ENCODE data around the gene AKT1S1. TPM values are rescaled to one million over a fixed set of nuclear protein-coding genes. Genes with fewer than 3 reads are reported as not detected.

Gene AKT1S1
- total RNA-seq, 1 experiment from 2014 or later = 42.3 TPM

DNA sequence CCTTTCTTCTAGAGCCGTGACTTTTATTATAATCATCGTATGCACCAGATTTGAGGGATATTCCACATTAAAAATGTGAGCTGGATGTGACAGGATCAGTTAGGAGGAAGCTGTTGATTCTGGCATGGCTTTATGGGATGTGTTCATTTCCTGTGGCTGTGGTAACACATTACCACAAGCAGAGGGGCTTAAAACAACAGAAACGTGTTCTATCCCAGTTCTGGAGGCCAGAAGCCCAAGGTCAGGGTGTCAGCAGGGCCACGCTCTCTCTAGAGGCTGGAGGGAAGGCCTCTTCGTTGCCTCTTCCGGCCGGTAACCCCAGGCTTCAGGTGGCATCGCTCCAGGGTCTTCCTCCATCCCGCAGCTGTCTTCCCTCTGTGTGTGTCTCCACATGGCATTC is 44.6 kb downstream of the AKT1S1 start:
- intact Hi-C loops (cut with micrococcal nuclease) = no loop called here
- Histone ChIP-seq H4K20me1 (ENCODE audit: low read length) (no peaks in the 10 kb centered on the region), H3K36me3 (ENCODE audit: low read depth, low read length) (peaks cover 26% of the 10 kb centered on the region; the same call in 1 of the 2 replicates), H3K27ac (ENCODE audit: low read length) (no peak overlapping the region), H3K79me2 (ENCODE audit: low read length) (no peaks in the 10 kb centered on the region), H3K27me3 (ENCODE audit: low read length) (no peaks in the 10 kb centered on the region), H3F3A (ENCODE audit: low read length, unreplicated experiment) (no peaks in the 10 kb centered on the region), H3K9ac (ENCODE audit: low read length) (no peak overlapping the region), H3K4me3 (ENCODE audit: low read length) (no peak overlapping the region), H3K9me3 (ENCODE audit: low read length) (no peaks in the 10 kb centered on the region), H3K4me2 (ENCODE audit: low read length) (no peak overlapping the region), H3K9me2 (replicated peaks; ENCODE audit: low read length) (no peaks in the 10 kb centered on the region), H3K4me1 (ENCODE audit: insufficient read depth, low read length) (no peaks in the 10 kb centered on the region), H2AFZ (ENCODE audit: low read length) (no peak overlapping the region)
- ChIA-PET POLR2A (ENCODE audit: unreplicated experiment) (interaction anchor here (0.6 kb wide), 1 partner anchor 305 kb away, joined by 6 read pairs; the partner anchor contains the start of gene RCN3), CTCF (no interaction called here)
- DNase-seq = no peak
- ATAC-seq = no peak
- no peak for TF ChIP-seq EZH2phosphoT487 (IDR thresholded peaks at IDR 0.05; ENCODE audit: borderline replicate concordance, low read length)
- TF ChIP-seq, protein P1, sequence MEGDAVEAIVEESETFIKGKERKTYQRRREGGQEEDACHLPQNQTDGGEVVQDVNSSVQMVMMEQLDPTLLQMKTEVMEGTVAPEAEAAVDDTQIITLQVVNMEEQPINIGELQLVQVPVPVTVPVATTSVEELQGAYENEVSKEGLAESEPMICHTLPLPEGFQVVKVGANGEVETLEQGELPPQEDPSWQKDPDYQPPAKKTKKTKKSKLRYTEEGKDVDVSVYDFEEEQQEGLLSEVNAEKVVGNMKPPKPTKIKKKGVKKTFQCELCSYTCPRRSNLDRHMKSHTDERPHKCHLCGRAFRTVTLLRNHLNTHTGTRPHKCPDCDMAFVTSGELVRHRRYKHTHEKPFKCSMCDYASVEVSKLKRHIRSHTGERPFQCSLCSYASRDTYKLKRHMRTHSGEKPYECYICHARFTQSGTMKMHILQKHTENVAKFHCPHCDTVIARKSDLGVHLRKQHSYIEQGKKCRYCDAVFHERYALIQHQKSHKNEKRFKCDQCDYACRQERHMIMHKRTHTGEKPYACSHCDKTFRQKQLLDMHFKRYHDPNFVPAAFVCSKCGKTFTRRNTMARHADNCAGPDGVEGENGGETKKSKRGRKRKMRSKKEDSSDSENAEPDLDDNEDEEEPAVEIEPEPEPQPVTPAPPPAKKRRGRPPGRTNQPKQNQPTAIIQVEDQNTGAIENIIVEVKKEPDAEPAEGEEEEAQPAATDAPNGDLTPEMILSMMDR (conservative IDR thresholded peaks at IDR 0.05; ENCODE audit: low read depth, low read length) = no peak
- TF ChIP-seq EZH2 (IDR thresholded peaks at IDR 0.05; ENCODE audit: low read length, unreplicated experiment) = no peak
- TSS peak; percentile 20 for BruUV-seq (replicated peaks)

DNA sequence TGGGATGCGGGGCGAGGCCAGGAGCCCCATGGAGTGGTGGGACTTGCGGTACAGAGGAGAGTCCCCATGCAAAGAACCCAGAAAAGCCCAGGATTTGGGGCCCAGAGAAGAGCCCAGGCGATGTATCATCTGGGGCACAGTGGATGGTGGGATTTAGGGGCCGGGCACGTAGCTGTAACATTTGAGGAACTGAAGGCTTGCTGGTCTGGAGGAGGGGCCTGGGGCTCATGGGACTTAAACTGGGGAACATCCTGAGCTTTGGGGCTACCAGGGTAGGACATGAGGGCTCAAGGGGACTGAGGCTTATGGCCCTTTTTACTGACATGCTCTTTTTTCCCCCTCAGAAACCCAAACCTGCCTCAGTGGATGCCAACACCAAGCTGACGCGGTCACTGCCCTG is 45.6 kb downstream of the AKT1S1 start:
- H3K27me3 ChIP-seq (ENCODE audit: low read length) = no peaks in the 10 kb centered on the region
- no peak overlapping the region for H3K4me3 ChIP-seq (ENCODE audit: low read length)
- POLR2A ChIA-PET (ENCODE audit: unreplicated experiment) = no interaction called here
- H3K4me1 ChIP-seq (ENCODE audit: insufficient read depth, low read length) = no peaks in the 10 kb centered on the region
- ATAC-seq (no peak), DNase-seq (no peak)
- H3K9me2 ChIP-seq (replicated peaks; ENCODE audit: low read length) = no peaks in the 10 kb centered on the region
- no peak overlapping the region for H2AFZ ChIP-seq (ENCODE audit: low read length)
- TF ChIP-seq, protein P1 (conservative IDR thresholded peaks at IDR 0.05; ENCODE audit: low read depth, low read length) = no peak
- TF ChIP-seq EZH2 (IDR thresholded peaks at IDR 0.05; ENCODE audit: low read length, unreplicated experiment) (no peak), EZH2phosphoT487 (IDR thresholded peaks at IDR 0.05; ENCODE audit: borderline replicate concordance, low read length) (no peak)
- H3K4me2 ChIP-seq (ENCODE audit: low read length) = no peak overlapping the region
- no peak overlapping the region for H3K9ac ChIP-seq (ENCODE audit: low read length)
- H3F3A ChIP-seq (ENCODE audit: low read length, unreplicated experiment) = no peaks in the 10 kb centered on the region
- peaks cover 26% of the 10 kb centered on the region; the same call in 1 of the 2 replicates for H3K36me3 ChIP-seq (ENCODE audit: low read depth, low read length)
- CTCF ChIA-PET = no interaction called here
- no peaks in the 10 kb centered on the region for H3K79me2 ChIP-seq (ENCODE audit: low read length)
- H3K27ac ChIP-seq (ENCODE audit: low read length) = no peak overlapping the region
- BruUV-seq (replicated peaks) = no TSS peak
- H4K20me1 ChIP-seq (ENCODE audit: low read length) = no peaks in the 10 kb centered on the region
- H3K9me3 ChIP-seq (ENCODE audit: low read length) = no peaks in the 10 kb centered on the region
- intact Hi-C loops (cut with micrococcal nuclease) = no loop called here

DNA sequence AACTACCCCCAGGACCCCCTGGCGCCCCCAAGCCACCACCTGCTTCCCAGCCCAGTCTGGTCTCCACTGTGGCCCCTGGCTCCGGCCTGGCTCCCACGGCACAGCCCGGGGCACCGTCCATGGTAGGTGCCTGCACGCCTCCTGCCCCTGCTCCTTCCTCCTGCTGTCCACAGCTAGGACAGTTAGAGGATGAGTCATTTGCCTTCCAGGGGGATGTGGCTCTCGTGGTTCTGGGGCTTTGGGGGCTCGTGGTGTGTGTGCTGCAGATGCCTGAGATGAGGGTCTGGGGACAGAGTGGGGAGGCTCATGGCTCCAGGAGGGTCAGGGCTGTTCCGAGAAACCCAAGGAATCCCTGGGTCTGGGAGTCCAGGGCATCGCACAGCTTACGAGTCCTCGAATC is 46.4 kb downstream of the AKT1S1 start:
- no peak overlapping the region for H3K9ac ChIP-seq (ENCODE audit: low read length)
- TF ChIP-seq EZH2 (IDR thresholded peaks at IDR 0.05; ENCODE audit: low read length, unreplicated experiment) (no peak), EZH2phosphoT487 (IDR thresholded peaks at IDR 0.05; ENCODE audit: borderline replicate concordance, low read length) (no peak)
- TF ChIP-seq, protein P1 (conservative IDR thresholded peaks at IDR 0.05; ENCODE audit: low read depth, low read length) = no peak
- intact Hi-C loops (cut with micrococcal nuclease) = no loop called here
- no TSS peak for BruUV-seq (replicated peaks)
- POLR2A ChIA-PET (ENCODE audit: unreplicated experiment) = no interaction called here
- no peak overlapping the region for H3K4me3 ChIP-seq (ENCODE audit: low read length)
- no peak overlapping the region for H3K4me2 ChIP-seq (ENCODE audit: low read length)
- ATAC-seq = no peak; the same call in 1 of the 2 replicates
- H4K20me1 ChIP-seq (ENCODE audit: low read length) = no peaks in the 10 kb centered on the region
- DNase-seq = no peak
- H3K4me1 ChIP-seq (ENCODE audit: insufficient read depth, low read length) = no peaks in the 10 kb centered on the region
- H3K79me2 ChIP-seq (ENCODE audit: low read length) = no peaks in the 10 kb centered on the region; the same call in 1 of the 2 replicates
- CTCF ChIA-PET = no interaction called here
- H3F3A ChIP-seq (ENCODE audit: low read length, unreplicated experiment) = no peaks in the 10 kb centered on the region
- no peaks in the 10 kb centered on the region for H3K9me2 ChIP-seq (replicated peaks; ENCODE audit: low read length)
- peaks cover 21% of the 10 kb centered on the region; the same call in 1 of the 2 replicates for H3K36me3 ChIP-seq (ENCODE audit: low read depth, low read length)
- H3K9me3 ChIP-seq (ENCODE audit: low read length) = no peaks in the 10 kb centered on the region
- no peaks in the 10 kb centered on the region for H3K27me3 ChIP-seq (ENCODE audit: low read length)
- no peak overlapping the region for H2AFZ ChIP-seq (ENCODE audit: low read length)
- H3K27ac ChIP-seq (ENCODE audit: low read length) = no peak overlapping the region

Measured in PC-3 (cell line).